Keratinocyte (primary cell): Measurements from ENCODE around the gene PDK1. TPM values are rescaled to one million over a fixed set of nuclear protein-coding genes. Genes with fewer than 3 reads are reported as not detected.

Experiments
- DNase-seq: peaks from one replicate; pipeline ENCODE4 v3.0.0-alpha.2; 2011; ENCODE audit warnings: low read depth, missing footprints, low spot score
- FAIRE-seq: peaks from 2 replicates; lab custom pipeline; 2011; peaks lifted over from hg19 to GRCh38; lab: Jason Lieb, UNC
- H2AFZ ChIP-seq: 2 replicates; pipeline ENCODE4 v1.6.0; 2012; ENCODE audit warnings: low read length, control low read depth, inconsistent platforms; ENCODE audit not compliant: control insufficient read depth
- H3K27ac ChIP-seq: 2 replicates; pipeline ENCODE4 v1.5.1; 2011; ENCODE audit warnings: low read length; ENCODE audit not compliant: control insufficient read depth, insufficient read depth
- H3K27me3 ChIP-seq: 3 replicates; pipeline ENCODE4 v1.6.0; 2011; ENCODE audit warnings: low read length; ENCODE audit not compliant: control insufficient read depth, insufficient read depth; ENCODE audit errors: extremely low read depth
- H3K36me3 ChIP-seq, 2 experiments: 2 replicates in 1 of 2; 3 replicates in 1 of 2; pipeline ENCODE4 v1.5.1; 2011; ENCODE audit warnings: low read length in 2 of 2, mild to moderate bottlenecking in 1 of 2; ENCODE audit not compliant: control insufficient read depth in 2 of 2, insufficient read depth in 2 of 2; ENCODE audit errors: extremely low read depth in 1 of 2
- H3K4me1 ChIP-seq: 3 replicates; pipeline ENCODE4 v1.5.1; 2011; ENCODE audit warnings: low read length; ENCODE audit not compliant: control insufficient read depth, insufficient read depth; ENCODE audit errors: extremely low read depth
- H3K4me2 ChIP-seq: 3 replicates; pipeline ENCODE4 v1.6.0; 2011; ENCODE audit warnings: low read depth, low read length; ENCODE audit not compliant: control insufficient read depth, insufficient read depth; ENCODE audit errors: extremely low read depth
- H3K4me3 ChIP-seq, 3 experiments: fragments of 200-600 bp in 1 of 3; sonication (generic) in 1 of 3; 2 replicates in 2 of 3; 3 replicates in 1 of 3; pipeline ENCODE4 v1.5.1; 2011 to 2016; ENCODE audit warnings: low read length in 3 of 3, mild to moderate bottlenecking in 3 of 3, control low read depth in 2 of 3, inconsistent platforms in 1 of 3, low read depth in 1 of 3, mixed read lengths in 1 of 3, mixed run types in 1 of 3, moderate library complexity in 1 of 3; ENCODE audit not compliant: control insufficient read depth in 2 of 3, insufficient read depth in 2 of 3; ENCODE audit errors: extremely low read depth in 1 of 3
- H3K79me2 ChIP-seq: 2 replicates; pipeline ENCODE4 v1.6.0; 2012; ENCODE audit warnings: low read length; ENCODE audit not compliant: control insufficient read depth, insufficient read depth
- H3K9ac ChIP-seq: 3 replicates; pipeline ENCODE4 v1.6.0; 2011; ENCODE audit warnings: low read length; ENCODE audit not compliant: control insufficient read depth, insufficient read depth; ENCODE audit errors: extremely low read depth
- H3K9me1 ChIP-seq: 3 replicates; pipeline ENCODE4 v1.6.0; 2011; ENCODE audit warnings: low read length; ENCODE audit not compliant: control insufficient read depth, insufficient read depth; ENCODE audit errors: extremely low read depth
- H3K9me3 ChIP-seq: 2 replicates; pipeline ENCODE4 v1.5.1; 2012; ENCODE audit warnings: low read depth, low read length; ENCODE audit not compliant: control insufficient read depth
- H4K20me1 ChIP-seq: 3 replicates; pipeline ENCODE4 v1.6.0; 2011; ENCODE audit warnings: low read length; ENCODE audit not compliant: control insufficient read depth, insufficient read depth; ENCODE audit errors: extremely low read depth
- CTCF ChIP-seq, 3 experiments: IDR thresholded peaks in 1 of 3; conservative IDR thresholded peaks in 1 of 3; optimal IDR thresholded peaks in 1 of 3; 2 replicates in 2 of 3; 3 replicates in 1 of 3; pipeline versions ENCODE3 to v1.5.1; 2011; ENCODE audit warnings: low read length in 3 of 3, mild to moderate bottlenecking in 3 of 3, moderate library complexity in 2 of 3, control low read depth in 1 of 3, inconsistent platforms in 1 of 3; ENCODE audit not compliant: insufficient read depth in 2 of 3; ENCODE audit errors: extremely low read depth in 1 of 3
- EZH2 ChIP-seq: IDR thresholded peaks from one replicate; pipeline ENCODE4 v1.6.1; 2012; ENCODE audit warnings: inconsistent platforms, mild to moderate bottlenecking, low read length, moderate library complexity
- dilution Hi-C: fragments of 300-500 bp; cut with MboI; formaldehyde crosslinking; loops from one replicate; pipeline ENCODE4 v1.7.0; 2020; ENCODE audit warnings: low sequenced_read_pairs; ENCODE audit not compliant: extremely low pct_ligation_motif_present
- polyA plus RNA-seq, 5 experiments: library from polyadenylated mRNA; depleted of rRNA in 3 of 5; stranded (reverse) in 3 of 5; stranded (forward) in 1 of 5; unstranded in 1 of 5; fragments of >200 nt; gene quantifications; 1 replicate in 1 of 5; 2 replicates in 3 of 5; 3 replicates in 1 of 5; pipeline versions ENCODE4 v1.2.1 to v1.2.3, GENCODE V29; 2011 to 2012; ENCODE audit warnings: missing spikeins in 2 of 5, low read depth in 1 of 5, low replicate concordance in 1 of 5

Gene PDK1
- polyA plus RNA-seq, 1 donor (not counting 4 experiments of a cell fraction or from before 2014, with no cell fraction given) = 29.2 TPM

GRCh38 chr2:172617115-172617514 is 61.2 kb downstream of the PDK1 start:
- Histone ChIP-seq H3K79me2 (no peaks in the 10 kb centered on the region), H2AFZ (no peak overlapping the region), H3K4me1 (no peaks in the 10 kb centered on the region), H3K9ac (no peak overlapping the region), H3K36me3 (no peaks in the 10 kb centered on the region), H3K9me3 (no peaks in the 10 kb centered on the region), H3K9me1 (no peaks in the 10 kb centered on the region), H3K27me3 (no peaks in the 10 kb centered on the region), H4K20me1 (no peaks in the 10 kb centered on the region), H3K27ac (no peak overlapping the region), H3K4me2 (no peak overlapping the region), H3K4me3 (no peak overlapping the region)
- FAIRE-seq = no peak
- dilution Hi-C loops = no loop called here
- TF ChIP-seq CTCF (optimal IDR thresholded peaks at IDR 0.05 in 1 of 3, IDR thresholded peaks at IDR 0.05 in 1 of 3, conservative IDR thresholded peaks at IDR 0.05 in 1 of 3; ENCODE audit: extremely low read depth in 1 of 3, insufficient read depth in 2 of 3, low read length in 3 of 3) = no peak
- no peak for TF ChIP-seq EZH2
- DNase-seq = no peak

GRCh38 chr2:172623249-172623965 is 67.5 kb downstream of the PDK1 start:
- Histone ChIP-seq H3K27me3 (no peaks in the 10 kb centered on the region), H3K9ac (no peak overlapping the region), H3K9me1 (no peaks in the 10 kb centered on the region), H3K4me1 (no peaks in the 10 kb centered on the region), H4K20me1 (no peaks in the 10 kb centered on the region), H3K36me3 (no peaks in the 10 kb centered on the region), H3K4me2 (no peak overlapping the region), H3K27ac (no peak overlapping the region), H2AFZ (no peak overlapping the region), H3K9me3 (no peaks in the 10 kb centered on the region), H3K79me2 (no peaks in the 10 kb centered on the region), H3K4me3 (no peak overlapping the region)
- no peak for DNase-seq
- FAIRE-seq = no peak
- no peak for TF ChIP-seq EZH2
- no peak for TF ChIP-seq CTCF (optimal IDR thresholded peaks at IDR 0.05 in 1 of 3, IDR thresholded peaks at IDR 0.05 in 1 of 3, conservative IDR thresholded peaks at IDR 0.05 in 1 of 3; ENCODE audit: extremely low read depth in 1 of 3, insufficient read depth in 2 of 3, low read length in 3 of 3)
- dilution Hi-C loops = no loop called here
